DLD1 (cell line): ENCODE data around the gene ITGB2.

Experiments used
- in situ Hi-C: cut with HindIII; loops from 2 replicates; pipeline ENCODE4 v1.10.0; 2017; ENCODE audit warnings: low sequenced_read_pairs

The ITGB2 gene

GRCh38 chr21:44920694-44921604, at the start of gene ITGB2:
Gene ITGB2 (minus strand): TSS chr21:44920899. CDS start chr21:44910782, 10,117 bp downstream.
- in situ Hi-C loops: no loop called here

GRCh38 chr21:44969931-44970755, 49.4 kb upstream of the ITGB2 start:
- in situ Hi-C loops: no loop called here

- in situ Hi-C loops: no loop called here
Measured at GRCh38 chr21:44969066-44969670, 48.5 kb upstream of the ITGB2 start.

- in situ Hi-C loops: no loop called here
Measured at GRCh38 chr21:44967082-44968047, 46.7 kb upstream of the ITGB2 start.

GRCh38 chr21:44966135-44967081, 45.7 kb upstream of the ITGB2 start:
- in situ Hi-C loops: no loop called here

GRCh38 chr21:44965251-44966022, 44.7 kb upstream of the ITGB2 start:
- in situ Hi-C loops: no loop called here

- in situ Hi-C loops: no loop called here
Measured at GRCh38 chr21:44964381-44964780, 43.7 kb upstream of the ITGB2 start.

- in situ Hi-C loops: no loop called here
Measured at GRCh38 chr21:44962403-44962966, 41.8 kb upstream of the ITGB2 start.

- in situ Hi-C loops: no loop called here
Measured at GRCh38 chr21:44960141-44961092, 39.7 kb upstream of the ITGB2 start.

GRCh38 chr21:44959376-44960091, 38.8 kb upstream of the ITGB2 start:
- in situ Hi-C loops: no loop called here

GRCh38 chr21:44958471-44959191, 37.9 kb upstream of the ITGB2 start:
- in situ Hi-C loops: no loop called here

GRCh38 chr21:44957901-44958451, 37.3 kb upstream of the ITGB2 start:
- in situ Hi-C loops: no loop called here

- in situ Hi-C loops: no loop called here
Measured at GRCh38 chr21:44957047-44957831, 36.5 kb upstream of the ITGB2 start.

- in situ Hi-C loops: no loop called here
Measured at GRCh38 chr21:44956356-44957046, 35.8 kb upstream of the ITGB2 start.
